ENCODE measurements around the gene CORO2A.

- TF ChIP-seq CTCF (IDR thresholded peaks at IDR 0.05), result no peak
- TF ChIP-seq POLR2A (IDR thresholded peaks at IDR 0.05), result no peak
- TF ChIP-seq EP300 (IDR thresholded peaks at IDR 0.05), result no peak
Measured at GRCh38 chr9:98157372-98157771, 35.1 kb downstream of the CORO2A start.

Measured in ovary (tissue), 3 donors.